Sigmoid colon (tissue), 4 donors: ENCODE data around the gene SLC22A31.
"Not testable (repeated sequence)": the region's sequence is repeated elsewhere in the genome, so short reads cannot be mapped to it uniquely, and the experiment has no call there.

Experiments used
- EP300 ChIP-seq, 4 donors: sonication (generic); formaldehyde crosslinking; IDR thresholded peaks; one replicate each; pipeline ENCODE4 v1.6.1; 2017; ENCODE audit warnings: antibody characterized with exemption in 4 of 4
- POLR2A ChIP-seq, 2 donors: fragments of 450-650 bp; IDR thresholded peaks; one replicate each; pipeline ENCODE4 v1.6.1; 2016; ENCODE audit warnings: antibody characterized with exemption in 2 of 2, mild to moderate bottlenecking in 2 of 2, moderate library complexity in 2 of 2
- TF ChIP-seq, protein P1 (sequence below), 4 experiments: fragments of 450-650 bp in 3 of 4; fragments of 200-600 bp in 1 of 4; IDR thresholded peaks; one replicate each; pipeline ENCODE4 v1.5.1; 2016 to 2019; ENCODE audit warnings: antibody characterized with exemption in 4 of 4, mild to moderate bottlenecking in 3 of 4, moderate library complexity in 2 of 4

DNA sequence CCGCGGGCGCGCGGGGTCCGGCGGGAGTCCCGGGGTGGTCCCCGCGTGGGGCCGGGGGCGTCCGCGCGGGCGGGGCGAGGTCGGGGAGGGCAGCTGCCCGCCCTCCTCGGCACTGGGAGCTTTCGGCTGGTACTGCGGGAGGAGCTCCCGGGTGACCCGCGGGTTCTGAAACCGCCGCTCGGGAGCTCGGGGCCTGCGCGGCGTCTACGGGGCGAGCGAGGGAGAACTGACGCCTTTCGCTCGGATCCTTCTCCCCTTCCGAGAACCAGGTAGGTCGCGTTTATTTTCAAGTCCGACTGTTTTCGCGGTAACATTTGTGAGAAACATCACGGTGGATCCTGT is 47.4 kb upstream of the SLC22A31 start:
- TF ChIP-seq, protein P1, sequence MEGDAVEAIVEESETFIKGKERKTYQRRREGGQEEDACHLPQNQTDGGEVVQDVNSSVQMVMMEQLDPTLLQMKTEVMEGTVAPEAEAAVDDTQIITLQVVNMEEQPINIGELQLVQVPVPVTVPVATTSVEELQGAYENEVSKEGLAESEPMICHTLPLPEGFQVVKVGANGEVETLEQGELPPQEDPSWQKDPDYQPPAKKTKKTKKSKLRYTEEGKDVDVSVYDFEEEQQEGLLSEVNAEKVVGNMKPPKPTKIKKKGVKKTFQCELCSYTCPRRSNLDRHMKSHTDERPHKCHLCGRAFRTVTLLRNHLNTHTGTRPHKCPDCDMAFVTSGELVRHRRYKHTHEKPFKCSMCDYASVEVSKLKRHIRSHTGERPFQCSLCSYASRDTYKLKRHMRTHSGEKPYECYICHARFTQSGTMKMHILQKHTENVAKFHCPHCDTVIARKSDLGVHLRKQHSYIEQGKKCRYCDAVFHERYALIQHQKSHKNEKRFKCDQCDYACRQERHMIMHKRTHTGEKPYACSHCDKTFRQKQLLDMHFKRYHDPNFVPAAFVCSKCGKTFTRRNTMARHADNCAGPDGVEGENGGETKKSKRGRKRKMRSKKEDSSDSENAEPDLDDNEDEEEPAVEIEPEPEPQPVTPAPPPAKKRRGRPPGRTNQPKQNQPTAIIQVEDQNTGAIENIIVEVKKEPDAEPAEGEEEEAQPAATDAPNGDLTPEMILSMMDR (IDR thresholded peaks at IDR 0.05), result not testable (repeated sequence)
- TF ChIP-seq POLR2A, EP300 (IDR thresholded peaks at IDR 0.05): not testable (repeated sequence)
